H1 (cell line): ENCODE data around the gene ASPN. TPM values are rescaled to one million over a fixed set of nuclear protein-coding genes. Genes with fewer than 3 reads are reported as not detected.

Experiments
- CTCF ChIA-PET: fragments of 300-600 bp; sonication (Branson Sonifier 250); formaldehyde crosslinking; loops from one replicate; lab custom pipeline; 2021; ENCODE audit not compliant: partially characterized antibody; lab: Charles Lee
- POLR2A ChIA-PET: fragments of 300-600 bp; sonication (Branson Sonifier 250); formaldehyde crosslinking; loops from one replicate; lab custom pipeline; 2021; ENCODE audit warnings: inconsistent platforms; ENCODE audit not compliant: partially characterized antibody; lab: Charles Lee
- DNase-seq, 2 experiments: peaks; one replicate each; pipeline versions ENCODE4 v3.0.0 to v3.0.0-alpha.2; 2010 to 2022; ENCODE audit warnings: low spot score in 2 of 2, low read depth in 1 of 2, mixed read lengths in 1 of 2
- FAIRE-seq: peaks from 2 replicates; lab custom pipeline; 2011; peaks lifted over from hg19 to GRCh38; lab: Jason Lieb, UNC
- H2AFZ ChIP-seq: 2 replicates; pipeline ENCODE4 v1.8.1; 2012; ENCODE audit warnings: low read length, inconsistent platforms
- H2AK5ac ChIP-seq: 2 replicates; pipeline ENCODE4 v1.6.1; 2013; ENCODE audit warnings: low read depth, low read length
- H2BK120ac ChIP-seq: replicated peaks from 2 replicates; pipeline ENCODE3; 2013; ENCODE audit warnings: low read depth, low read length, inconsistent platforms
- H2BK12ac ChIP-seq: 2 replicates; pipeline ENCODE4 v1.6.1; 2013; ENCODE audit warnings: low read depth, low read length
- H2BK15ac ChIP-seq: 2 replicates; pipeline ENCODE4 v1.6.1; 2013; ENCODE audit warnings: low read length
- H2BK20ac ChIP-seq: 2 replicates; pipeline ENCODE4 v1.6.1; 2013; ENCODE audit warnings: low read length
- H2BK5ac ChIP-seq: 2 replicates; pipeline ENCODE4 v1.6.1; 2013; ENCODE audit warnings: low read depth, low read length
- H3K14ac ChIP-seq: 2 replicates; pipeline ENCODE4 v1.6.1; 2013; ENCODE audit warnings: inconsistent platforms; ENCODE audit not compliant: insufficient read length
- H3K18ac ChIP-seq: 2 replicates; pipeline ENCODE4 v1.6.1; 2013; ENCODE audit warnings: low read length; ENCODE audit errors: extremely low read depth
- H3K23ac ChIP-seq: 2 replicates; pipeline ENCODE4 v1.6.1; 2013; ENCODE audit warnings: inconsistent platforms; ENCODE audit not compliant: insufficient read length
- H3K23me2 ChIP-seq: 2 replicates; pipeline ENCODE4 v1.6.1; 2013; ENCODE audit warnings: low read depth, low read length
- H3K27ac ChIP-seq: 2 replicates; pipeline ENCODE4 v1.6.1; 2011; ENCODE audit warnings: low read depth, low read length, inconsistent platforms
- H3K27me3 ChIP-seq, 4 experiments: replicated peaks in 1 of 4; 1 replicate in 1 of 4; 2 replicates in 3 of 4; pipeline versions ENCODE4 v1.6.1 to v1.8.1; 2011 to 2013; ENCODE audit warnings: low read length in 3 of 4, mild to moderate bottlenecking in 3 of 4, inconsistent platforms in 2 of 4, mixed read lengths in 2 of 4, moderate library complexity in 1 of 4; ENCODE audit not compliant: control insufficient read depth in 3 of 4, insufficient read depth in 3 of 4; ENCODE audit errors: extremely low read depth in 1 of 4
- H3K36me3 ChIP-seq, 4 experiments: 2 replicates each; pipeline versions ENCODE4 v1.6.1 to v1.8.1; 2011 to 2013; ENCODE audit warnings: mild to moderate bottlenecking in 4 of 4, low read length in 3 of 4, moderate library complexity in 2 of 4, control low read depth in 1 of 4, inconsistent platforms in 1 of 4; ENCODE audit not compliant: insufficient read depth in 4 of 4, control insufficient read depth in 2 of 4
- H3K4ac ChIP-seq: replicated peaks from 2 replicates; pipeline ENCODE3; 2013; ENCODE audit warnings: low read length, low read depth, mixed read lengths, inconsistent platforms; ENCODE audit not compliant: insufficient read length
- H3K4me1 ChIP-seq, 4 experiments: replicated peaks in 1 of 4; 1 replicate in 1 of 4; 2 replicates in 3 of 4; pipeline versions ENCODE4 v1.6.1 to v1.8.1; 2011 to 2013; ENCODE audit warnings: low read length in 3 of 4, inconsistent platforms in 2 of 4, mixed read lengths in 1 of 4; ENCODE audit not compliant: insufficient read depth in 4 of 4, control insufficient read depth in 3 of 4
- H3K4me2 ChIP-seq, 2 experiments: 2 replicates each; pipeline versions ENCODE4 v1.6.1 to v1.8.1; 2011 to 2013; ENCODE audit warnings: low read depth in 2 of 2, low read length in 2 of 2, control low read depth in 1 of 2, inconsistent platforms in 1 of 2, mild to moderate bottlenecking in 1 of 2; ENCODE audit not compliant: insufficient read depth in 1 of 2
- H3K4me3 ChIP-seq, 4 experiments: fragments of 200-600, 300-600 bp in 1 of 4; sonication (generic), shearing (Covaris generic), sonication (Bioruptor Twin) in 1 of 4; 2 replicates each; pipeline versions ENCODE4 v1.5.1 to v1.8.1; 2011 to 2016; ENCODE audit warnings: low read length in 4 of 4, low read depth in 3 of 4, control low read depth in 2 of 4, inconsistent platforms in 2 of 4, mild to moderate bottlenecking in 2 of 4, mixed read lengths in 1 of 4, moderate library complexity in 1 of 4; ENCODE audit not compliant: insufficient read depth in 2 of 4; ENCODE audit errors: extremely low read depth in 1 of 4
- H3K56ac ChIP-seq: replicated peaks from 2 replicates; pipeline ENCODE3; 2013; ENCODE audit warnings: low read depth, mild to moderate bottlenecking, mixed read lengths, low read length, inconsistent platforms; ENCODE audit not compliant: insufficient read length
- H3K79me1 ChIP-seq: 2 replicates; pipeline ENCODE4 v1.6.1; 2013; ENCODE audit warnings: low read depth, low read length, control low read depth
- H3K79me2 ChIP-seq, 2 experiments: 2 replicates each; pipeline versions ENCODE4 v1.6.1 to v1.8.1; 2012 to 2013; ENCODE audit warnings: low read length in 2 of 2, mild to moderate bottlenecking in 2 of 2, inconsistent platforms in 1 of 2; ENCODE audit not compliant: insufficient read depth in 2 of 2, control insufficient read depth in 1 of 2
- H3K9ac ChIP-seq, 4 experiments: replicated peaks in 1 of 4; 1 replicate in 1 of 4; 2 replicates in 3 of 4; pipeline versions ENCODE4 v1.6.1 to v1.8.1; 2011 to 2013; ENCODE audit warnings: low read depth in 3 of 4, low read length in 3 of 4, control low read depth in 2 of 4, mild to moderate bottlenecking in 2 of 4, moderate library complexity in 2 of 4, inconsistent platforms in 1 of 4; ENCODE audit errors: extremely low read depth in 1 of 4
- H3K9me3 ChIP-seq, 2 experiments: 2 replicates each; pipeline versions ENCODE4 v1.6.1 to v1.8.1; 2012 to 2013; ENCODE audit warnings: mild to moderate bottlenecking in 2 of 2, moderate library complexity in 2 of 2, control low read depth in 1 of 2, inconsistent platforms in 1 of 2, low read depth in 1 of 2, low read length in 1 of 2, mixed read lengths in 1 of 2; ENCODE audit not compliant: insufficient read depth in 2 of 2
- H4K20me1 ChIP-seq, 2 experiments: replicated peaks in 1 of 2; 2 replicates each; pipeline versions ENCODE3 to v1.8.1; 2011 to 2013; ENCODE audit warnings: inconsistent platforms in 2 of 2, low read length in 2 of 2, mild to moderate bottlenecking in 1 of 2; ENCODE audit not compliant: insufficient read depth in 2 of 2, control insufficient read depth in 1 of 2
- H4K5ac ChIP-seq: 2 replicates; pipeline ENCODE4 v1.6.1; 2013; ENCODE audit warnings: low read length, low read depth, mixed read lengths, inconsistent platforms; ENCODE audit not compliant: insufficient read length
- H4K8ac ChIP-seq: 2 replicates; pipeline ENCODE4 v1.8.0; 2013; ENCODE audit warnings: mild to moderate bottlenecking, moderate library complexity, low read length, inconsistent platforms; ENCODE audit not compliant: insufficient read depth; ENCODE audit errors: extremely low read depth
- H4K91ac ChIP-seq: replicated peaks from 2 replicates; pipeline ENCODE3; 2013; ENCODE audit warnings: low read length, mixed read lengths, inconsistent platforms; ENCODE audit not compliant: insufficient read length
- CHD2 ChIP-seq: IDR thresholded peaks from 2 replicates; pipeline ENCODE4 v1.6.1; 2012; ENCODE audit warnings: low read length, improper control_type of control experiment
- CTBP2 ChIP-seq: IDR thresholded peaks from 2 replicates; pipeline ENCODE4 v1.7.0; 2011; ENCODE audit warnings: borderline replicate concordance, mild to moderate bottlenecking, moderate library complexity, mixed read lengths, low read length; ENCODE audit not compliant: insufficient read depth, insufficient read length
- SIN3A ChIP-seq, 2 experiments: IDR thresholded peaks in 1 of 2; conservative IDR thresholded peaks in 1 of 2; 2 replicates each; pipeline ENCODE4 v1.6.1; 2011 to 2012; ENCODE audit warnings: low read length in 2 of 2, improper control_type of control experiment in 1 of 2, low read depth in 1 of 2, mild to moderate bottlenecking in 1 of 2
- ZNF274 ChIP-seq: IDR thresholded peaks from 2 replicates; pipeline ENCODE4 v1.7.0; 2012; ENCODE audit warnings: low read length, borderline replicate concordance; ENCODE audit errors: extremely low read depth
- WGBS, 2 experiments: shearing (Covaris generic) in 1 of 2; methylation state at CpG; one replicate each; pipeline versions ENCODE4 v1.1.6 to v1.1.7; 2013 to 2015; ENCODE audit warnings: low lambda C conversion rate in 2 of 2, mixed read lengths in 2 of 2, inconsistent platforms in 1 of 2, low coverage in 1 of 2, missing lambda C conversion rate in 1 of 2; ENCODE audit not compliant: insufficient replicate concordance in 2 of 2, insufficient coverage in 1 of 2, insufficient read length in 1 of 2; ENCODE audit errors: extremely low coverage in 1 of 2, missing lambda C conversion rate in 1 of 2; 5-methylcytosine and 5-hydroxymethylcytosine counted together
- polyA plus RNA-seq, 7 experiments: library from polyadenylated mRNA; depleted of rRNA in 3 of 7; stranded (reverse) in 5 of 7; unstranded in 2 of 7; fragments of >200 nt in 5 of 7; fragments of 200-250 nt in 2 of 7; gene quantifications; 1 replicate in 5 of 7; 2 replicates in 1 of 7; 4 replicates in 1 of 7; pipeline versions ENCODE4 v1.2.1 to v1.2.3, GENCODE V29; 2011 to 2013; ENCODE audit warnings: missing spikeins in 2 of 7, mixed read lengths in 2 of 7
- total RNA-seq: library from RNA; stranded (reverse); fragmentation: NEBNext Ultra II Directional; extraction: Animal tissue kit (Norgen Biotek cat#: 25700); gene quantifications from 2 replicates; pipeline ENCODE4 v1.2.1, GENCODE V29; 2021

Gene ASPN
- total and polyA plus RNA-seq, 2 of the 8 experiments (the other 6 are each of a cell fraction or from before 2014, with no cell fraction given) = not detected

DNA sequence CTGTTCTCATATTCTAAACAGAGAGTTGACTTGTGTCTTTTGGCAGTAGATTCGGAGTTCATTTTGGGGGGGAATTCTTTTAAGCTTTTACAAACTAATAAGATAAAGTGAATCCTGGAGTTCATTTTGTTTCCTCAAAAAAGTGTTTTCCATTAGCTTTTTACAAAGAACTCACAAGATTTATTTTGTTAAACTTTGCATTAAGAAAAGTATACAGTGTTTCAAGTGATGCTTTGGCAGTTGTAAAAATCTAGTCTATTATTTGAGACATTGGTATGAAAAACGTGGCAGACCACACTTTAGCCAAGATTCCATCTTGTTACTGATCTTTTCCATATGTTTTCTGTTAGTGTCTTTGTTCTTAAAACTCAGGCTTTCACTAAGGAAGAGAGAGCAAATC lies 56.8 kb downstream of the ASPN start:
- no peaks in the 10 kb centered on the region for H3K36me3 ChIP-seq
- no peak overlapping the region for H2BK20ac ChIP-seq
- ChIA-PET CTCF (interaction anchor here (1.7 kb wide), 1 partner anchor 12 kb away, joined by 4 read pairs; no protein-coding TSS in a partner anchor), POLR2A (no interaction called here)
- WGBS, 2 experiments = 81% methylated on average over 2 of the region's 2 CpGs; no CpG with 5 or more reads in 1 of the 2 experiments
- H3K14ac ChIP-seq = no peak overlapping the region
- no peak overlapping the region for H3K9ac ChIP-seq
- H3K27ac ChIP-seq = no peak overlapping the region
- TF ChIP-seq CHD2 (no peak), SIN3A (conservative IDR thresholded peaks at IDR 0.05 in 1 of 2, IDR thresholded peaks at IDR 0.05 in 1 of 2; ENCODE audit: low read depth in 1 of 2, low read length in 2 of 2) (no peak), ZNF274 (no peak), CTBP2 (no peak)
- no peak overlapping the region for H2BK15ac ChIP-seq
- H3K9me3 ChIP-seq = no peaks in the 10 kb centered on the region
- H3K79me1 ChIP-seq = no peaks in the 10 kb centered on the region
- no peak overlapping the region for H4K91ac ChIP-seq
- H3K56ac ChIP-seq = no peak overlapping the region
- H2AK5ac ChIP-seq = no peak overlapping the region
- H2AFZ ChIP-seq = no peak overlapping the region
- no peak overlapping the region for H3K4me2 ChIP-seq
- H3K23ac ChIP-seq = no peak overlapping the region
- no peak overlapping the region for H3K4ac ChIP-seq
- H2BK5ac ChIP-seq = no peak overlapping the region
- H4K8ac ChIP-seq = no peak overlapping the region
- H4K20me1 ChIP-seq = no peaks in the 10 kb centered on the region
- H2BK120ac ChIP-seq = no peak overlapping the region
- H3K18ac ChIP-seq = no peak overlapping the region
- H3K79me2 ChIP-seq = no peaks in the 10 kb centered on the region
- peaks cover 0 to 2% (median 0%) of the 10 kb centered on the region in 4 experiments; a peak in 1 of 7 replicates for H3K4me1 ChIP-seq
- no peak for DNase-seq
- H3K23me2 ChIP-seq = no peaks in the 10 kb centered on the region
- no peaks in the 10 kb centered on the region for H3K27me3 ChIP-seq
- no peak overlapping the region for H3K4me3 ChIP-seq
- FAIRE-seq = no peak
- H4K5ac ChIP-seq = no peak overlapping the region
- no peak overlapping the region for H2BK12ac ChIP-seq
